HCT116 (cell line): ENCODE measurements around the gene CNTN5. TPM values are rescaled to one million over a fixed set of nuclear protein-coding genes. Genes with fewer than 3 reads are reported as not detected.

Experiments used
- ATAC-seq: fragments of 200-7000 bp; cut with Tn5 transposase; 2 replicates; pipeline ENCODE4 v1.9.1; 2020; ENCODE audit warnings: mild to moderate bottlenecking, moderate library complexity
- BruUV-seq: library from RNA; stranded (reverse); fragments of 400-500 nt; replicated peaks from 2 replicates; lab custom pipeline; 2021; lab: Mats Ljungman, UMichigan
- CTCF ChIA-PET: fragments of 300-600 bp; sonication (Branson Sonifier 250); formaldehyde crosslinking; loops from one replicate; lab custom pipeline; 2021; ENCODE audit warnings: antibody characterized with exemption; lab: Charles Lee
- POLR2A ChIA-PET: fragments of 300-600, 350-600 bp; sonication (Branson Sonifier 250); formaldehyde crosslinking; loops from one replicate; lab custom pipeline; 2021; ENCODE audit warnings: antibody characterized with exemption; lab: Charles Lee
- RAD21 ChIA-PET, 2 experiments: fragments of 300-600 bp; sonication (Branson Sonifier 250); formaldehyde crosslinking; loops; one replicate each; lab custom pipeline; 2023; ENCODE audit warnings: low total read pairs in 2 of 2; ENCODE audit not compliant: uncharacterized antibody in 2 of 2, unreplicated experiment in 2 of 2, low non-redundant PET in 1 of 2; lab: Charles Lee
- DNase-seq: peaks from one replicate; pipeline ENCODE4 v3.0.0-alpha.2; 2010; ENCODE audit warnings: low read depth, low spot score
- H2AFZ ChIP-seq: fragments of 200-600 bp; shearing (Covaris generic), sonication (generic); 2 replicates; pipeline ENCODE4 v1.6.1; 2017; ENCODE audit warnings: low read depth, mixed run types, mixed read lengths, antibody characterized with exemption, low read length; ENCODE audit not compliant: poor library complexity, severe bottlenecking
- H3K27ac ChIP-seq: 2 replicates; pipeline ENCODE4 v1.5.1; 2012; ENCODE audit warnings: low read depth, low read length
- H3K27me3 ChIP-seq: fragments of 200-600 bp; sonication (generic); 2 replicates; pipeline ENCODE4 v1.6.1; 2016; ENCODE audit warnings: mixed run types, low read length, mixed read lengths; ENCODE audit not compliant: insufficient read depth
- H3K36me3 ChIP-seq, 2 experiments: fragments of 200-500 bp in 1 of 2; fragments of 200-600 bp in 1 of 2; sonication (Bioruptor generic) in 1 of 2; sonication (generic) in 1 of 2; 2 replicates each; pipeline versions ENCODE4 v1.5.1 to v1.6.1; 2014 to 2016; ENCODE audit warnings: low read length in 2 of 2, inconsistent platforms in 1 of 2, mixed read lengths in 1 of 2, mixed run types in 1 of 2; ENCODE audit not compliant: insufficient read depth in 2 of 2, control insufficient read depth in 1 of 2
- H3K4me1 ChIP-seq, 2 experiments: fragments of 200-600 bp in 1 of 2; sonication (generic) in 1 of 2; 2 replicates each; pipeline versions ENCODE4 v1.5.1 to v1.6.1; 2012 to 2017; ENCODE audit warnings: low read length in 2 of 2, inconsistent platforms in 1 of 2, mild to moderate bottlenecking in 1 of 2, mixed read lengths in 1 of 2, mixed run types in 1 of 2, moderate library complexity in 1 of 2; ENCODE audit not compliant: insufficient read depth in 2 of 2, control insufficient read depth in 1 of 2
- H3K4me2 ChIP-seq: fragments of 200-600 bp; sonication (generic); 2 replicates; pipeline ENCODE4 v1.6.1; 2017; ENCODE audit warnings: mixed run types, low read length, mixed read lengths
- H3K4me3 ChIP-seq, 2 experiments: fragments of 200-600 bp in 1 of 2; sonication (generic) in 1 of 2; replicated peaks in 1 of 2; 2 replicates each; pipeline ENCODE4 v1.5.1; 2011 to 2016; ENCODE audit warnings: low read length in 2 of 2, control low read depth in 1 of 2, low read depth in 1 of 2, mild to moderate bottlenecking in 1 of 2, mixed read lengths in 1 of 2, mixed run types in 1 of 2
- H3K79me2 ChIP-seq: fragments of 200-600 bp; sonication (generic); 2 replicates; pipeline ENCODE4 v1.6.1; 2017; ENCODE audit warnings: mild to moderate bottlenecking, mixed run types, low read length, moderate library complexity, mixed read lengths; ENCODE audit not compliant: insufficient read depth
- H3K9ac ChIP-seq: fragments of 200-600 bp; sonication (generic); 2 replicates; pipeline ENCODE4 v1.6.1; 2016; ENCODE audit warnings: low read length, mixed read lengths
- H3K9me2 ChIP-seq: fragments of 200-600 bp; sonication (generic), shearing (Covaris generic); 2 replicates; pipeline ENCODE4 v1.6.1; 2017; ENCODE audit warnings: mixed run types, mild to moderate bottlenecking, moderate library complexity; ENCODE audit not compliant: insufficient read depth
- H3K9me3 ChIP-seq, 2 experiments: fragments of 200-500 bp in 1 of 2; fragments of 200-600 bp in 1 of 2; sonication (Bioruptor generic) in 1 of 2; sonication (generic) in 1 of 2; 2 replicates each; pipeline ENCODE4 v1.6.1; 2014 to 2017; ENCODE audit warnings: low read length in 2 of 2, mixed read lengths in 2 of 2, inconsistent platforms in 1 of 2, low read depth in 1 of 2, mild to moderate bottlenecking in 1 of 2, mixed run types in 1 of 2, moderate library complexity in 1 of 2; ENCODE audit not compliant: control insufficient read depth in 1 of 2, insufficient read depth in 1 of 2
- H4K20me1 ChIP-seq: fragments of 200-600 bp; sonication (generic), shearing (Covaris generic); 2 replicates; pipeline ENCODE4 v1.6.1; 2017; ENCODE audit warnings: mixed run types, mild to moderate bottlenecking, moderate library complexity; ENCODE audit not compliant: insufficient read depth
- ATF3 ChIP-seq: IDR thresholded peaks from 2 replicates; pipeline ENCODE4 v1.6.1; 2012
- CBX3 ChIP-seq: IDR thresholded peaks from 2 replicates; pipeline ENCODE4 v1.6.1; 2012; ENCODE audit warnings: low read depth
- CEBPB ChIP-seq: IDR thresholded peaks from 2 replicates; pipeline ENCODE4 v1.6.1; 2012; ENCODE audit warnings: low read depth
- EGR1 ChIP-seq: IDR thresholded peaks from 2 replicates; pipeline ENCODE4 v1.6.1; 2012; ENCODE audit warnings: low read depth
- ELF1 ChIP-seq: IDR thresholded peaks from 2 replicates; pipeline ENCODE4 v1.6.1; 2012; ENCODE audit warnings: low read depth, borderline replicate concordance
- EZH2phosphoT487 ChIP-seq: fragments of 200-600 bp; IDR thresholded peaks from 2 replicates; pipeline ENCODE4 v1.6.1; 2018; ENCODE audit warnings: antibody characterized with exemption, borderline replicate concordance
- JUND ChIP-seq: IDR thresholded peaks from 2 replicates; pipeline ENCODE4 v1.6.1; 2012
- POLR2AphosphoS5 ChIP-seq: IDR thresholded peaks from 2 replicates; pipeline ENCODE4 v1.6.1; 2011; ENCODE audit warnings: mild to moderate bottlenecking, low read depth, low read length, moderate library complexity
- SIN3A ChIP-seq: IDR thresholded peaks from 2 replicates; pipeline ENCODE4 v1.6.1; 2012; ENCODE audit warnings: low read depth
- SP1 ChIP-seq: IDR thresholded peaks from 2 replicates; pipeline ENCODE4 v1.6.1; 2012; ENCODE audit warnings: low read depth
- SRF ChIP-seq: IDR thresholded peaks from 2 replicates; pipeline ENCODE4 v1.6.1; 2012; ENCODE audit warnings: low read depth
- TCF7L2 ChIP-seq: IDR thresholded peaks from 2 replicates; pipeline ENCODE4 v1.7.0; 2011; ENCODE audit warnings: borderline replicate concordance, inconsistent platforms; ENCODE audit not compliant: insufficient read depth, insufficient read length; ENCODE audit errors: extremely low read depth
- YY1 ChIP-seq: IDR thresholded peaks from 2 replicates; pipeline ENCODE4 v1.6.1; 2011; ENCODE audit warnings: low read length, low read depth, moderate library complexity, mild to moderate bottlenecking; ENCODE audit not compliant: insufficient replicate concordance; ENCODE audit errors: extremely low read depth
- intact Hi-C: fragments of 100-400 bp; cut with micrococcal nuclease; formaldehyde crosslinking; loops from 2 replicates; pipeline ENCODE4 v1.10.0; 2022
- total RNA-seq: library from RNA; stranded (reverse); gene quantifications from one replicate; pipeline ENCODE4 v1.2.1, GENCODE V29; 2021; ENCODE audit not compliant: unreplicated experiment
- TF ChIP-seq, protein P1 (sequence below), 3 experiments: fragments of 200-600 bp in 1 of 3; sonication (generic) in 1 of 3; IDR thresholded peaks in 2 of 3; conservative IDR thresholded peaks in 1 of 3; 2 replicates each; pipeline ENCODE4 v1.5.1; 2012 to 2017; ENCODE audit warnings: low read depth in 2 of 3, low read length in 2 of 3, antibody characterized with exemption in 1 of 3, borderline replicate concordance in 1 of 3, control low read depth in 1 of 3, mild to moderate bottlenecking in 1 of 3, mixed read lengths in 1 of 3, mixed run types in 1 of 3, moderate library complexity in 1 of 3; ENCODE audit not compliant: insufficient read depth in 1 of 3
- TF ChIP-seq, protein P2 (sequence below): IDR thresholded peaks from 2 replicates; pipeline ENCODE4 v1.6.1; 2012; ENCODE audit warnings: low read depth
- TF ChIP-seq, protein P3 (sequence below): IDR thresholded peaks from 2 replicates; pipeline ENCODE4 v1.6.1; 2012

The CNTN5 gene
- total RNA-seq, 1 experiment from 2014 or later, result not detected

GRCh38 chr11:99791354-99791753, 770.6 kb downstream of the CNTN5 start:
- RAD21 ChIA-PET, result no interaction called here
- H4K20me1 ChIP-seq, result no peaks in the 10 kb centered on the region
- no peaks in the 10 kb centered on the region for H3K4me1 ChIP-seq
- TF ChIP-seq SP1, result no peak
- TF ChIP-seq POLR2AphosphoS5, result no peak
- no peak for TF ChIP-seq ELF1
- no peak for TF ChIP-seq SIN3A
- TF ChIP-seq, protein P1, sequence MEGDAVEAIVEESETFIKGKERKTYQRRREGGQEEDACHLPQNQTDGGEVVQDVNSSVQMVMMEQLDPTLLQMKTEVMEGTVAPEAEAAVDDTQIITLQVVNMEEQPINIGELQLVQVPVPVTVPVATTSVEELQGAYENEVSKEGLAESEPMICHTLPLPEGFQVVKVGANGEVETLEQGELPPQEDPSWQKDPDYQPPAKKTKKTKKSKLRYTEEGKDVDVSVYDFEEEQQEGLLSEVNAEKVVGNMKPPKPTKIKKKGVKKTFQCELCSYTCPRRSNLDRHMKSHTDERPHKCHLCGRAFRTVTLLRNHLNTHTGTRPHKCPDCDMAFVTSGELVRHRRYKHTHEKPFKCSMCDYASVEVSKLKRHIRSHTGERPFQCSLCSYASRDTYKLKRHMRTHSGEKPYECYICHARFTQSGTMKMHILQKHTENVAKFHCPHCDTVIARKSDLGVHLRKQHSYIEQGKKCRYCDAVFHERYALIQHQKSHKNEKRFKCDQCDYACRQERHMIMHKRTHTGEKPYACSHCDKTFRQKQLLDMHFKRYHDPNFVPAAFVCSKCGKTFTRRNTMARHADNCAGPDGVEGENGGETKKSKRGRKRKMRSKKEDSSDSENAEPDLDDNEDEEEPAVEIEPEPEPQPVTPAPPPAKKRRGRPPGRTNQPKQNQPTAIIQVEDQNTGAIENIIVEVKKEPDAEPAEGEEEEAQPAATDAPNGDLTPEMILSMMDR (IDR thresholded peaks at IDR 0.05 in 2 of 3, conservative IDR thresholded peaks at IDR 0.05 in 1 of 3; ENCODE audit: borderline replicate concordance in 1 of 3, insufficient read depth in 1 of 3, low read depth in 2 of 3, low read length in 2 of 3), result no peak
- no peak for TF ChIP-seq CEBPB
- TF ChIP-seq, protein P2, sequence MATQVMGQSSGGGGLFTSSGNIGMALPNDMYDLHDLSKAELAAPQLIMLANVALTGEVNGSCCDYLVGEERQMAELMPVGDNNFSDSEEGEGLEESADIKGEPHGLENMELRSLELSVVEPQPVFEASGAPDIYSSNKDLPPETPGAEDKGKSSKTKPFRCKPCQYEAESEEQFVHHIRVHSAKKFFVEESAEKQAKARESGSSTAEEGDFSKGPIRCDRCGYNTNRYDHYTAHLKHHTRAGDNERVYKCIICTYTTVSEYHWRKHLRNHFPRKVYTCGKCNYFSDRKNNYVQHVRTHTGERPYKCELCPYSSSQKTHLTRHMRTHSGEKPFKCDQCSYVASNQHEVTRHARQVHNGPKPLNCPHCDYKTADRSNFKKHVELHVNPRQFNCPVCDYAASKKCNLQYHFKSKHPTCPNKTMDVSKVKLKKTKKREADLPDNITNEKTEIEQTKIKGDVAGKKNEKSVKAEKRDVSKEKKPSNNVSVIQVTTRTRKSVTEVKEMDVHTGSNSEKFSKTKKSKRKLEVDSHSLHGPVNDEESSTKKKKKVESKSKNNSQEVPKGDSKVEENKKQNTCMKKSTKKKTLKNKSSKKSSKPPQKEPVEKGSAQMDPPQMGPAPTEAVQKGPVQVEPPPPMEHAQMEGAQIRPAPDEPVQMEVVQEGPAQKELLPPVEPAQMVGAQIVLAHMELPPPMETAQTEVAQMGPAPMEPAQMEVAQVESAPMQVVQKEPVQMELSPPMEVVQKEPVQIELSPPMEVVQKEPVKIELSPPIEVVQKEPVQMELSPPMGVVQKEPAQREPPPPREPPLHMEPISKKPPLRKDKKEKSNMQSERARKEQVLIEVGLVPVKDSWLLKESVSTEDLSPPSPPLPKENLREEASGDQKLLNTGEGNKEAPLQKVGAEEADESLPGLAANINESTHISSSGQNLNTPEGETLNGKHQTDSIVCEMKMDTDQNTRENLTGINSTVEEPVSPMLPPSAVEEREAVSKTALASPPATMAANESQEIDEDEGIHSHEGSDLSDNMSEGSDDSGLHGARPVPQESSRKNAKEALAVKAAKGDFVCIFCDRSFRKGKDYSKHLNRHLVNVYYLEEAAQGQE, result no peak
- TF ChIP-seq CBX3, result no peak
- no peak for TF ChIP-seq SRF
- TF ChIP-seq, protein P3, sequence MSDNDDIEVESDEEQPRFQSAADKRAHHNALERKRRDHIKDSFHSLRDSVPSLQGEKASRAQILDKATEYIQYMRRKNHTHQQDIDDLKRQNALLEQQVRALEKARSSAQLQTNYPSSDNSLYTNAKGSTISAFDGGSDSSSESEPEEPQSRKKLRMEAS, result no peak
- TF ChIP-seq TCF7L2, result no peak
- TF ChIP-seq EZH2phosphoT487, result no peak
- TF ChIP-seq ATF3, result no peak
- no peak for TF ChIP-seq YY1
- TF ChIP-seq EGR1, result no peak
- no peak for TF ChIP-seq JUND
- DNase-seq (no peak), ATAC-seq (no peak)
- CTCF ChIA-PET, result no interaction called here
- H3K9me2 ChIP-seq, result no peaks in the 10 kb centered on the region
- H3K4me2 ChIP-seq, result no peak overlapping the region
- H3K79me2 ChIP-seq, result no peaks in the 10 kb centered on the region
- no peak overlapping the region for H2AFZ ChIP-seq
- no peaks in the 10 kb centered on the region for H3K27me3 ChIP-seq
- no peak overlapping the region for H3K4me3 ChIP-seq
- H3K9ac ChIP-seq, result no peak overlapping the region
- H3K9me3 ChIP-seq, result peaks cover 0 to 6% of the 10 kb centered on the region in 2 experiments; a peak in 2 of 4 replicates
- H3K36me3 ChIP-seq, result no peaks in the 10 kb centered on the region
- POLR2A ChIA-PET, result no interaction called here
- no TSS peak for BruUV-seq
- H3K27ac ChIP-seq, result no peak overlapping the region
- intact Hi-C loops, result no loop called here
